HuH-7 (cell line): ENCODE measurements around the gene LPIN1.

Experiments
- DNase-seq: peaks from one replicate; pipeline ENCODE4 v3.0.0; 2011; ENCODE audit warnings: low spot score

Gene LPIN1

GRCh38 chr2:11764359-11764758 is 17.9 kb downstream of the LPIN1 start:
- no peak for DNase-seq

GRCh38 chr2:11764920-11765319 is 18.5 kb downstream of the LPIN1 start:
- no peak for DNase-seq

- no peak for DNase-seq
These were observed 19.1 kb downstream of the LPIN1 start for GRCh38 chr2:11765501-11765900.

- DNase-seq = no peak
These were observed 19.6 kb downstream of the LPIN1 start for GRCh38 chr2:11766016-11766415.

GRCh38 chr2:11767779-11768178 is 21.3 kb downstream of the LPIN1 start:
- no peak for DNase-seq

- DNase-seq = no peak
These were observed 22.5 kb downstream of the LPIN1 start for GRCh38 chr2:11768946-11769345.

- DNase-seq = no peak
These were observed 23.1 kb downstream of the LPIN1 start for GRCh38 chr2:11769516-11769915.

- no peak for DNase-seq
These were observed 24.2 kb downstream of the LPIN1 start for GRCh38 chr2:11770531-11771188.

- no peak for DNase-seq
These were observed 25.7 kb downstream of the LPIN1 start for GRCh38 chr2:11771971-11772615.

- no peak for DNase-seq
These were observed 26.7 kb downstream of the LPIN1 start for GRCh38 chr2:11773111-11773510.

- no peak for DNase-seq
These were observed 27.5 kb downstream of the LPIN1 start for GRCh38 chr2:11773747-11774525.

GRCh38 chr2:11774600-11774999 is 28.2 kb downstream of the LPIN1 start:
- DNase-seq = no peak

GRCh38 chr2:11775384-11775783 is 29.0 kb downstream of the LPIN1 start:
- no peak for DNase-seq

GRCh38 chr2:11777066-11777782 is 30.8 kb downstream of the LPIN1 start:
- peak; percentile 70 for DNase-seq

- no peak for DNase-seq
These were observed 31.5 kb downstream of the LPIN1 start for GRCh38 chr2:11777886-11778415.

- no peak for DNase-seq
These were observed 32.0 kb downstream of the LPIN1 start for GRCh38 chr2:11778416-11778815.

GRCh38 chr2:11778923-11779757 is 32.7 kb downstream of the LPIN1 start:
- peak; percentile 83 for DNase-seq

- DNase-seq = no peak
These were observed 35.2 kb downstream of the LPIN1 start for GRCh38 chr2:11781602-11782001.

GRCh38 chr2:11784280-11784679 is 37.8 kb downstream of the LPIN1 start:
- DNase-seq = no peak

GRCh38 chr2:11784747-11785610 is 38.5 kb downstream of the LPIN1 start:
- DNase-seq = peak; percentile 77

GRCh38 chr2:11785611-11785940 is 39.1 kb downstream of the LPIN1 start:
- DNase-seq = no peak
